Measurements from ENCODE around the gene HPCA.

The HPCA gene

GRCh38 chr1:32867151-32867550 lies 19.1 kb upstream of the HPCA start:
- no peak overlapping the region for H3K4me3 ChIP-seq (ENCODE audit: low read length)
- H3K27ac ChIP-seq (ENCODE audit: low read length): no peak overlapping the region
- H3K79me2 ChIP-seq (ENCODE audit: low read length): no peaks in the 10 kb centered on the region
- peaks cover 14% of the 10 kb centered on the region for H3K4me1 ChIP-seq (ENCODE audit: low read length)
- no peak overlapping the region for H2AFZ ChIP-seq (ENCODE audit: low read depth, low read length)
- no peaks in the 10 kb centered on the region for H3K36me3 ChIP-seq (replicated peaks; ENCODE audit: low read depth, low read length)
- no peaks in the 10 kb centered on the region; the same call in 1 of the 2 replicates for H3K27me3 ChIP-seq (ENCODE audit: low read depth, low read length)
- H3K9me3 ChIP-seq (ENCODE audit: insufficient read depth, low read length): no peaks in the 10 kb centered on the region
- TF ChIP-seq EZH2phosphoT487 (IDR thresholded peaks at IDR 0.05; ENCODE audit: low read depth): no peak
- no peak for TF ChIP-seq CTCF (IDR thresholded peaks at IDR 0.05; ENCODE audit: low read depth, low read length)
- no peak overlapping the region for H3K4me2 ChIP-seq (ENCODE audit: low read length)
- H3K9ac ChIP-seq (ENCODE audit: low read length): no peak overlapping the region
- no peaks in the 10 kb centered on the region for H4K20me1 ChIP-seq (ENCODE audit: insufficient read depth, low read length)

- Histone ChIP-seq H3K79me2 (ENCODE audit: low read length) (no peaks in the 10 kb centered on the region), H3K4me1 (ENCODE audit: low read length) (peaks cover 15% of the 10 kb centered on the region), H3K27ac (ENCODE audit: low read length) (no peak overlapping the region), H3K27me3 (ENCODE audit: low read depth, low read length) (no peaks in the 10 kb centered on the region; the same call in 1 of the 2 replicates), H3K4me3 (ENCODE audit: low read length) (no peak overlapping the region), H3K9ac (ENCODE audit: low read length) (no peak overlapping the region), H3K36me3 (replicated peaks; ENCODE audit: low read depth, low read length) (no peaks in the 10 kb centered on the region), H4K20me1 (ENCODE audit: insufficient read depth, low read length) (no peaks in the 10 kb centered on the region), H3K4me2 (ENCODE audit: low read length) (no peak overlapping the region), H3K9me3 (ENCODE audit: insufficient read depth, low read length) (no peaks in the 10 kb centered on the region), H2AFZ (ENCODE audit: low read depth, low read length) (no peak overlapping the region)
- TF ChIP-seq CTCF (IDR thresholded peaks at IDR 0.05; ENCODE audit: low read depth, low read length) (no peak), EZH2phosphoT487 (IDR thresholded peaks at IDR 0.05; ENCODE audit: low read depth) (no peak)
Observed at GRCh38 chr1:32867671-32868070, 18.6 kb upstream of the HPCA start.

- no peak overlapping the region for H3K9ac ChIP-seq (ENCODE audit: low read length)
- H3K36me3 ChIP-seq (replicated peaks; ENCODE audit: low read depth, low read length): no peaks in the 10 kb centered on the region
- no peak overlapping the region for H3K4me3 ChIP-seq (ENCODE audit: low read length)
- H4K20me1 ChIP-seq (ENCODE audit: insufficient read depth, low read length): no peaks in the 10 kb centered on the region
- no peak overlapping the region for H2AFZ ChIP-seq (ENCODE audit: low read depth, low read length)
- H3K27me3 ChIP-seq (ENCODE audit: low read depth, low read length): no peaks in the 10 kb centered on the region; the same call in 1 of the 2 replicates
- TF ChIP-seq CTCF (IDR thresholded peaks at IDR 0.05; ENCODE audit: low read depth, low read length) (no peak), EZH2phosphoT487 (IDR thresholded peaks at IDR 0.05; ENCODE audit: low read depth) (no peak)
- peaks cover 15% of the 10 kb centered on the region for H3K4me1 ChIP-seq (ENCODE audit: low read length)
- no peak overlapping the region for H3K27ac ChIP-seq (ENCODE audit: low read length)
- H3K9me3 ChIP-seq (ENCODE audit: insufficient read depth, low read length): no peaks in the 10 kb centered on the region
- no peak overlapping the region for H3K4me2 ChIP-seq (ENCODE audit: low read length)
- H3K79me2 ChIP-seq (ENCODE audit: low read length): no peaks in the 10 kb centered on the region
Observed at GRCh38 chr1:32868085-32868484, 18.2 kb upstream of the HPCA start.

- no peak overlapping the region for H3K27ac ChIP-seq (ENCODE audit: low read length)
- no peaks in the 10 kb centered on the region for H3K79me2 ChIP-seq (ENCODE audit: low read length)
- H3K4me2 ChIP-seq (ENCODE audit: low read length): no peak overlapping the region
- no peak overlapping the region for H3K9ac ChIP-seq (ENCODE audit: low read length)
- H4K20me1 ChIP-seq (ENCODE audit: insufficient read depth, low read length): no peaks in the 10 kb centered on the region
- H3K36me3 ChIP-seq (replicated peaks; ENCODE audit: low read depth, low read length): no peaks in the 10 kb centered on the region
- no peak overlapping the region for H2AFZ ChIP-seq (ENCODE audit: low read depth, low read length)
- no peak for TF ChIP-seq EZH2phosphoT487 (IDR thresholded peaks at IDR 0.05; ENCODE audit: low read depth)
- no peak for TF ChIP-seq CTCF (IDR thresholded peaks at IDR 0.05; ENCODE audit: low read depth, low read length)
- H3K27me3 ChIP-seq (ENCODE audit: low read depth, low read length): no peaks in the 10 kb centered on the region; the same call in 1 of the 2 replicates
- no peaks in the 10 kb centered on the region for H3K9me3 ChIP-seq (ENCODE audit: insufficient read depth, low read length)
- peaks cover 10% of the 10 kb centered on the region for H3K4me1 ChIP-seq (ENCODE audit: low read length)
- H3K4me3 ChIP-seq (ENCODE audit: low read length): no peak overlapping the region
Observed at GRCh38 chr1:32868806-32869455, 17.4 kb upstream of the HPCA start.
